SJCRH30 (cell line): ENCODE measurements around the gene TMPRSS4. TPM values are rescaled to one million over a fixed set of nuclear protein-coding genes. Genes with fewer than 3 reads are reported as not detected.

Source experiments
- DNase-seq, 2 experiments: peaks; one replicate each; pipeline ENCODE4 v3.0.0-alpha.2; 2015 to 2020
- H3K27ac ChIP-seq: fragments of 250-450 bp; sonication (Bioruptor Pico); 2 replicates; pipeline ENCODE4 v1.5.1; 2020; ENCODE audit warnings: mild to moderate bottlenecking, moderate library complexity
- H3K27me3 ChIP-seq: fragments of 250-450 bp; sonication (Bioruptor Pico); 2 replicates; pipeline ENCODE4 v1.5.1; 2020; ENCODE audit warnings: mild to moderate bottlenecking, moderate library complexity
- H3K36me3 ChIP-seq: fragments of 250-450 bp; sonication (Bioruptor Pico); 2 replicates; pipeline ENCODE4 v1.5.1; 2020; ENCODE audit warnings: mild to moderate bottlenecking, moderate library complexity
- H3K4me1 ChIP-seq: fragments of 250-450 bp; sonication (Bioruptor Pico); 2 replicates; pipeline ENCODE4 v1.5.1; 2020; ENCODE audit warnings: mild to moderate bottlenecking, moderate library complexity
- H3K4me3 ChIP-seq: fragments of 250-450 bp; sonication (Bioruptor Pico); 2 replicates; pipeline ENCODE4 v1.5.1; 2020; ENCODE audit warnings: mild to moderate bottlenecking, moderate library complexity
- H3K9me3 ChIP-seq: fragments of 250-450 bp; sonication (Bioruptor Pico); replicated peaks from 2 replicates; pipeline ENCODE4 v1.5.1; 2020; ENCODE audit warnings: mild to moderate bottlenecking, moderate library complexity
- total RNA-seq: library from RNA; depleted of rRNA; stranded (reverse); fragments of >200 nt; shearing (Covaris generic); gene quantifications from 2 replicates; pipeline ENCODE4 v1.2.3, GENCODE V29; 2014

TMPRSS4 gene
- total RNA-seq, 1 experiment from 2014 or later, result not detected

- Histone ChIP-seq H3K4me3 (no peak overlapping the region), H3K36me3 (no peaks in the 10 kb centered on the region), H3K27ac (no peak overlapping the region), H3K9me3 (no peaks in the 10 kb centered on the region), H3K4me1 (no peaks in the 10 kb centered on the region), H3K27me3 (no peaks in the 10 kb centered on the region)
- DNase-seq, result no peak
Measured at GRCh38 chr11:118081241-118081958, 4.5 kb downstream of the TMPRSS4 start.

DNA sequence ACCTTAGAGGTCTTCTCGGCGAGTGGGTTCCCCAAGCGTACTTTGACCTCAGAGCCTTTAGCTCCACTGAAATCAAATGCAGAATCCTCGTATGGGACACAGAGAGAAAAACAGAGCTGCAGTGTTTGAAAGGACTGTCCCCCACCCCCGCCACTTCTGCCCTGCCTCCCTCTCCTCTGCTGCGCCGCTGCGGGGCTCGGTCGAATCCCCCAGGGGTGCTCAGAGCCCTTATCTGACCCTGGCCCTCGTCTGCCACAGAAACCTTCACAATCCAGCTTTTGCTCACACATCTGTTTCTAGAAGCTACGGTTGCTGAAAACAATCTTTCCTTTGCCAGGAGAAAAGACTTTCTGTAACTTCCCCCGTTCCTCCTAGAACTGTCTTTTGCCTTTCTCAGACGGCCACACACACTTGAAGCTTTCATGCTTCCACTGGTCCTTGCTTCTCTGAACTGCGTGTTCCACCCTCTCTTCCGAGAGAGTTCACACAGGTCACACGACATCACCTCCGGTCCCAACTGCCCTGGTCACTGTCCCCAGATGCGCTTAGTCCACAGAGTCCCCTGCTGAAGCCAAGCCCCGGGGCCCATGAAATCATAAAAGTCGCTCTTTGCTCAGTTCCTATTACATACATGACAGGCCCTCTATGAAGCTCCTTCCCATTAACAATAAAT is 6.1 kb downstream of the TMPRSS4 start:
- no peaks in the 10 kb centered on the region for H3K27me3 ChIP-seq

DNA sequence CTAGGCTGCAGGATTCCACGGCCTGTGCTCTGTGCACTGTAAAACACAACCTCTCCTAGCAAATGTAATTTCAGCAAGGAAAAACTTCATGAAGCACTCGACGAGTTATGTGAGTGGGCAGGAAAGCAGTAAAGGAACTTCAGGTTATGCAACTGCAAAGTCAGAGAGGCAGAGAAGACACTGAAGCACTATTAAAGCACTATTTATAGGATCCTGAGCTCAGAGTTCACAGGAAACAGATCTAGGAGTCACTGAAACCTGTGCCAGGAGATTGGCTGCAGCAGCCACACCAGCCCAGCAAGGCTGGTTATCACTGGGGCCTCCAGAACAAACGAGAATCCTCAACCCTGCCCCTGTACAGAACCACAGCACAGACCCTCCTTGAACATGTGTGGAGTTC is 7.4 kb downstream of the TMPRSS4 start:
- DNase-seq, result no peak
- Histone ChIP-seq H3K4me1 (no peaks in the 10 kb centered on the region), H3K9me3 (no peaks in the 10 kb centered on the region), H3K27me3 (no peaks in the 10 kb centered on the region), H3K27ac (no peak overlapping the region), H3K36me3 (no peaks in the 10 kb centered on the region), H3K4me3 (no peak overlapping the region)

More for the DNA sequence above, 6.1 kb downstream of the TMPRSS4 start:
- Histone ChIP-seq H3K4me1 (no peaks in the 10 kb centered on the region), H3K4me3 (no peak overlapping the region), H3K36me3 (no peaks in the 10 kb centered on the region), H3K27ac (no peak overlapping the region), H3K9me3 (no peaks in the 10 kb centered on the region)
- DNase-seq, result no peak

DNA sequence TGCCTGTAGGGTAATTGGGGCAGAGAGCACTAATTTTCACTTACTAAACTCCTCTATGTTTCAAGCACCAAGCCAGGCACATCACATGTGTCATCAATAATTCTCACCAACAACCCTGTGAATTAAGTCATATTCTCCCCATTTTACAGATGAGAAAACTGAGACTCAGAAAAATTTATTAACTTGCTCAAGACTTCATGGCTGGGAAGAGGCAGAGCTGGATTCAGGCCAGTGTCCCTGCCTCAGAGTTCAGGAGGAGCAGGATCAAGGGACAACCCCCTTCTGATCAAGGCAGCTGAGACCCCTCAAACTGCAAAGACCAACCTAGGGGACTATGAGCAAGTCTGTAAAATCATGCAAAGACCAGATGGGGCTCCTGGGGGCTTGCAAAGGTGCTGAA is 7.8 kb downstream of the TMPRSS4 start:
- no peaks in the 10 kb centered on the region for H3K4me1 ChIP-seq
- no peaks in the 10 kb centered on the region for H3K36me3 ChIP-seq
- DNase-seq, result no peak
- H3K27ac ChIP-seq, result no peak overlapping the region
- H3K4me3 ChIP-seq, result no peak overlapping the region
- H3K27me3 ChIP-seq, result no peaks in the 10 kb centered on the region
- no peaks in the 10 kb centered on the region for H3K9me3 ChIP-seq

DNA sequence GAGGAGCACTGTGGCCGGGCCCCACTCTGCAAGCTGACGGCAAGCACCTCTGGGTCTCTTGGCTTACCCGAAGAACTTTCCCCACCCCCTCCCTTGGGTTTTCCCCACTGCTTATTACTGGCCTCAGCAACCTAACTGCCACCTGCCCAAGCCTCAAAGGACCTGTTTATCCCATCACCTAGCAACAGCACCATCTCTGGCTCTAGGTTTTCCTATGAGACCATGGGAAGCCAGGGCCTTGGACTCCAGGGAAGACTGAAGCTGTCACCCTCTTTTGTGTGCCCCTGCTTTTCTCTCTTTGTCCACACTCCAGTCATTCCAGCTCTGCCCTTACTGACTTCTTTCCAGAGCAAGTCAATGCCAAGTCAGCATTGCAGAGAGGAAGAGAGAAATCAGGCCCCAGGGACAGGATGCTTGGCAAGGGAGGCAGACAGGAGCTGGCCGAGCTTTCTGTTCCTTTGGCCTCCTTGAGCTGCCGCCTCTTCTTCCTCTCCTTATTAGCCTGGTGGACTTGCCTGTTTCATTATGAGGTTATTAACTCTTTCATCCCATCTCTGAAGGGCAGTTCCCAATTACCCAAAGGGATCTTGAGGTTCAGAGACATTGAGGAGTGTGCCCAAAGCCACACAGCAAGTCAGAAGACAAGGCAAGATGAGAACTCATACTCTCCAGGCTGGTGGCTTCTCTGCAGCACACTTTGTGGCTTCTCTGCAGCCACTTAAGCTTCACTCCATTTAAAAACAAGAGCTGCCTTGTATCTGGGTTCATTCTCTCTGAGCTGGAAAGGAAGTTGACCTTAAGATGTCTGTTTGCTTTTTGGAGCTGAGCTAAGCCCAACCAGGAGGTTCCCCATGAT is 10.3 kb downstream of the TMPRSS4 start, which contains the start of gene SMIM35:
TSS of gene SMIM35 (minus strand) at position 51 of the 856 bp plus-strand sequence. CDS start 206 bp downstream, outside the sequence.
- no peaks in the 10 kb centered on the region for H3K4me1 ChIP-seq

GRCh38 chr11:118087931-118088330 is 11.1 kb downstream of the TMPRSS4 start:
- no peaks in the 10 kb centered on the region for H3K36me3 ChIP-seq
- no peak overlapping the region for H3K4me3 ChIP-seq
- H3K27ac ChIP-seq, result no peak overlapping the region
- no peaks in the 10 kb centered on the region for H3K4me1 ChIP-seq
- no peaks in the 10 kb centered on the region for H3K27me3 ChIP-seq
- DNase-seq, result no peak
- no peaks in the 10 kb centered on the region for H3K9me3 ChIP-seq

More for the DNA sequence above, 10.3 kb downstream of the TMPRSS4 start, which contains the start of gene SMIM35:
- Histone ChIP-seq H3K27me3 (no peaks in the 10 kb centered on the region), H3K27ac (no peak within 1 kb of the TSS), H3K9me3 (no peaks in the 10 kb centered on the region), H3K36me3 (no peaks in the 10 kb centered on the region), H3K4me3 (no peak within 1 kb of the TSS)
- no peak for DNase-seq

DNA sequence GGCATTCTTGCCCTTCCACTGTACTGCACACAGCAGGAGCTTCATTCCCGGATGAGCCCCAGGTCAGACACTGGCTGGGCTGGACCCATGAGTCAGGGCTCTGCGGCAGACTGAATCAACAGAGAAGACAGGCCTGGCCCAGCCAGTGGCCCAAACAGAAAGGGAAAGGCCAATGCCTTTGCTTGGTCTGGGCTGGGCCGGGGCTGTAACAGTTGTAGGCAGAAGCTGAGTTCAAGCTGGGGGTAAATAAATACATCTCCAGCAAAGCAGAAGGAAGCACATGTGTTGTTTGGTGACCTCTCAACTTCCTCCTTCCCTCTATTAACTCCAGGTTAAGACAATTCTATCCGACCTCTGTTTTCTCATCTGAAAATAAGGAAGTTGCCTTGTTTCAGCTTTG is 11.7 kb downstream of the TMPRSS4 start:
- Histone ChIP-seq H3K27ac (no peak overlapping the region), H3K4me1 (no peaks in the 10 kb centered on the region), H3K9me3 (no peaks in the 10 kb centered on the region), H3K36me3 (no peaks in the 10 kb centered on the region), H3K4me3 (no peak overlapping the region), H3K27me3 (no peaks in the 10 kb centered on the region)
- DNase-seq, result no peak

- H3K9me3 ChIP-seq, result no peaks in the 10 kb centered on the region
- H3K36me3 ChIP-seq, result no peaks in the 10 kb centered on the region
- no peak for DNase-seq
- H3K27ac ChIP-seq, result no peak overlapping the region
- no peaks in the 10 kb centered on the region for H3K4me1 ChIP-seq
- H3K27me3 ChIP-seq, result no peaks in the 10 kb centered on the region
- H3K4me3 ChIP-seq, result no peak overlapping the region
Measured at GRCh38 chr11:118090545-118091162, 13.8 kb downstream of the TMPRSS4 start.

DNA sequence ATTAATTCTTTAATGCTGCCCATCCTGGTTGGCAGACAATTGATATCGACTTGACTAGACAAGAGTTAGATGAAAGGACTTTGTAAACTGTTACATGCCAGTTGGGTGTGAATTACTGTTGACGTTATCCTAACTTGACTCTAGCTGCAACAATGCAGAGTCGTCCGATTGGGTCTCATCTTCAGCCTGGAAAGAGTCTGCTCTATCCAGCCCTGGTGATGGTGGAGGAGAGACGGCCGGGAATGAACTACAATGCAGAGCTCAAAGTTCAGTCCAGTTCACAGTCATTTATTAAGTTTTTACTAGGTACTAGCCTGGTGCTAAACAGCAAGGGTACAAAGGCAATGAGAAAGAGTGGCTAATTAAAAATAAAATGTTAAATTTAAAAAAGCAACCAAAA is 14.8 kb downstream of the TMPRSS4 start:
- Histone ChIP-seq H3K4me1 (no peaks in the 10 kb centered on the region), H3K36me3 (no peaks in the 10 kb centered on the region), H3K27ac (no peak overlapping the region), H3K9me3 (no peaks in the 10 kb centered on the region), H3K27me3 (no peaks in the 10 kb centered on the region), H3K4me3 (no peak overlapping the region)
- no peak for DNase-seq

DNA sequence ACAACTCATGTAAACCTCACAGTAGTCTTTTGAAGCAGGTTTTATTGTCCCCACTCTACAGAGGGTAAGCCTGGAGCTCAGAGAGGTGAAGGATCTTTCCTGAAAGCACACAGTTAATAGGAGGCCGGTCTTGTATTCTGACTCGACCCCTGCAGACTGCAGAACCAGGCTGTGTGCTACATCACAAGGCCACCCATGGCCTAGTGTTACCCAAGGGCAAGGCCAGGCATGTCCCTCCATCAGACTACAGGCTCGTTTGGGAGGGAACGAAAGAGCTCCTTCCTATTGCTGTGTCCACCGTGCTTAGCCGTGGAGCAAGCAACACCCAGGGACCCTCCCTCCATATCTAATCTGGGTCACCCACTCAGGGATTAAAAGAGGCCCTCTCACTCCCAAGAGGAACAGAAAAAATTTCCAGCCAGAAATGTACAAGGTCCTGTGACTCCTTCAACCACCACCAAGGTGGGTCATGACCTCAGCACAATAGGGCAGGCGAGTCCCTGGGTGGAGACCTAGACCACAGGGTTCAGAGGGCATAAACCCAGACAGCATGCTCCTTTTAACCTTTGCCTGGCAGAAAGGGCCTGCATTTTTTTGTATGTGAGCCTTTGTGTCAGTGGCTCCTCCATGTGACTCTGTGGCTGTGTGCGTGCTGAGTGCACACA is 16.2 kb downstream of the TMPRSS4 start:
- Histone ChIP-seq H3K36me3 (no peaks in the 10 kb centered on the region), H3K4me1 (no peaks in the 10 kb centered on the region), H3K27ac (no peak overlapping the region), H3K27me3 (no peaks in the 10 kb centered on the region), H3K9me3 (no peaks in the 10 kb centered on the region), H3K4me3 (no peak overlapping the region)
- no peak for DNase-seq

- Histone ChIP-seq H3K4me1 (no peaks in the 10 kb centered on the region), H3K27me3 (no peaks in the 10 kb centered on the region), H3K36me3 (no peaks in the 10 kb centered on the region), H3K9me3 (no peaks in the 10 kb centered on the region), H3K4me3 (no peak overlapping the region), H3K27ac (no peak overlapping the region)
- no peak for DNase-seq
Measured at GRCh38 chr11:118095493-118095892, 18.6 kb downstream of the TMPRSS4 start.

DNA sequence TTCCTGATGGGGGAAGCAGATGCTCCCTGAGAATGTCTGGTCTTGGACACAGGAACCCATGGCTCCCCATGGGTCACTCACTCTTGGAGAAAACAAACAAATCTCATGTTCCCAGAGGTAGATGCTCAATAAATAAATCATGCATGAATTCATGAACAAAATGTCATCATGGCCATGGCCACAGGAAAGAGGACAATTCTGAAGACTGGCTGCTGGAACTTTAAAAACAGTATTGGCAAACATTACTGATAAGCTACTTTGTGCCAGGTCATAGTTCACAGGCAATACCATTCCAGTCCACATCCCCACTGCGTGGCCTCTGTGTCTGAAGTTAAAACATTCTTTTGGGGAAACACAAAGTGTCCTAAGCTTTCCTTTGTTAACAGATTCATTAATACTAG is 19.1 kb downstream of the TMPRSS4 start:
- no peaks in the 10 kb centered on the region for H3K9me3 ChIP-seq
- no peaks in the 10 kb centered on the region for H3K27me3 ChIP-seq
- no peak overlapping the region for H3K4me3 ChIP-seq
- H3K36me3 ChIP-seq, result no peaks in the 10 kb centered on the region
- no peak for DNase-seq
- H3K27ac ChIP-seq, result no peak overlapping the region
- H3K4me1 ChIP-seq, result no peaks in the 10 kb centered on the region

GRCh38 chr11:118098996-118099837 is 22.3 kb downstream of the TMPRSS4 start:
- Histone ChIP-seq H3K4me1 (no peaks in the 10 kb centered on the region), H3K27me3 (no peaks in the 10 kb centered on the region), H3K4me3 (no peak overlapping the region), H3K9me3 (no peaks in the 10 kb centered on the region), H3K36me3 (no peaks in the 10 kb centered on the region), H3K27ac (no peak overlapping the region)
- no peak for DNase-seq
